GM06990 (cell line): ENCODE results near the gene MSGN1.
A peak's percentile ranks its signal among the peaks of the same experiment; 100 is the strongest.

Source experiments
- DNase-seq: peaks from one replicate; pipeline ENCODE4 v3.0.0-alpha.2; 2011; ENCODE audit not compliant: insufficient read length; ENCODE audit errors: extremely low read depth
- H3K27me3 ChIP-seq: replicated peaks from 2 replicates; pipeline ENCODE4 v1.6.0; 2011; ENCODE audit warnings: low read length; ENCODE audit not compliant: control insufficient read depth, insufficient read depth
- H3K36me3 ChIP-seq: 2 replicates; pipeline ENCODE4 v1.5.1; 2011; ENCODE audit warnings: low read length; ENCODE audit not compliant: control insufficient read depth, insufficient read depth
- H3K4me3 ChIP-seq: replicated peaks from 2 replicates; pipeline ENCODE4 v1.5.1; 2011; ENCODE audit warnings: low read depth, mild to moderate bottlenecking, control low read depth, low read length
- CTCF ChIP-seq: IDR thresholded peaks from 2 replicates; pipeline ENCODE4 v1.5.1; 2011; ENCODE audit warnings: low read length, control low read depth, mild to moderate bottlenecking, inconsistent platforms; ENCODE audit not compliant: insufficient read depth, poor library complexity, severe bottlenecking

Gene MSGN1

GRCh38 chr2:17792515-17792914 is 23.7 kb upstream of the MSGN1 start:
- Histone ChIP-seq H3K4me3 (no peak overlapping the region), H3K27me3 (no peaks in the 10 kb centered on the region), H3K36me3 (no peaks in the 10 kb centered on the region)
- DNase-seq, result no peak
- no peak for TF ChIP-seq CTCF

GRCh38 chr2:17793296-17793695 is 23.0 kb upstream of the MSGN1 start:
- TF ChIP-seq CTCF, result no peak
- no peak overlapping the region for H3K4me3 ChIP-seq
- peak; percentile 28 for DNase-seq

GRCh38 chr2:17793803-17794354 is 22.4 kb upstream of the MSGN1 start:
- Histone ChIP-seq H3K36me3 (no peaks in the 10 kb centered on the region), H3K4me3 (no peak overlapping the region)
- no peak for DNase-seq

More at GRCh38 chr2:17793296-17793695, 23.0 kb upstream of the MSGN1 start:
- Histone ChIP-seq H3K36me3 (no peaks in the 10 kb centered on the region), H3K27me3 (no peaks in the 10 kb centered on the region)

GRCh38 chr2:17795309-17795708 is 21.0 kb upstream of the MSGN1 start:
- no peak for TF ChIP-seq CTCF
- DNase-seq, result no peak
- no peak overlapping the region for H3K4me3 ChIP-seq
- no peaks in the 10 kb centered on the region for H3K36me3 ChIP-seq
- H3K27me3 ChIP-seq, result no peaks in the 10 kb centered on the region

More at GRCh38 chr2:17793803-17794354, 22.4 kb upstream of the MSGN1 start:
- no peak for TF ChIP-seq CTCF
- no peaks in the 10 kb centered on the region for H3K27me3 ChIP-seq

- no peaks in the 10 kb centered on the region for H3K36me3 ChIP-seq
- no peak for TF ChIP-seq CTCF
- no peak overlapping the region for H3K4me3 ChIP-seq
- DNase-seq, result no peak
- no peaks in the 10 kb centered on the region for H3K27me3 ChIP-seq
Observed at GRCh38 chr2:17798338-17798737, 17.9 kb upstream of the MSGN1 start.
